Osteoblast (primary cell): ENCODE measurements around the gene PDE11A. TPM values are rescaled to one million over a fixed set of nuclear protein-coding genes. Genes with fewer than 3 reads are reported as not detected.

Experiments used
- DNase-seq: peaks from one replicate; pipeline ENCODE4 v3.0.0; 2011; ENCODE audit warnings: low spot score, mixed read lengths; ENCODE audit not compliant: insufficient read length; ENCODE audit errors: missing footprints
- H2AFZ ChIP-seq: 2 replicates; pipeline ENCODE4 v1.6.0; 2011; ENCODE audit warnings: mild to moderate bottlenecking, low read length
- H3K27ac ChIP-seq: 2 replicates; pipeline ENCODE4 v1.5.1; 2011; ENCODE audit warnings: mild to moderate bottlenecking, low read depth, low read length, moderate library complexity
- H3K27me3 ChIP-seq: 2 replicates; pipeline ENCODE4 v1.6.0; 2012; ENCODE audit warnings: mild to moderate bottlenecking, control low read depth, inconsistent platforms, low read length, moderate library complexity; ENCODE audit not compliant: insufficient read depth
- H3K36me3 ChIP-seq: 2 replicates; pipeline ENCODE4 v1.5.1; 2011; ENCODE audit warnings: mild to moderate bottlenecking, low read length, control low read depth, moderate library complexity; ENCODE audit not compliant: insufficient read depth
- H3K4me1 ChIP-seq: 2 replicates; pipeline ENCODE4 v1.5.1; 2011; ENCODE audit warnings: mild to moderate bottlenecking, low read length, control low read depth, moderate library complexity; ENCODE audit not compliant: insufficient read depth
- H3K4me2 ChIP-seq: 2 replicates; pipeline ENCODE4 v1.6.0; 2011; ENCODE audit warnings: mild to moderate bottlenecking, low read length; ENCODE audit not compliant: insufficient read depth
- H3K4me3 ChIP-seq: fragments of 200-600 bp; sonication (generic); 3 replicates; pipeline ENCODE4 v1.5.1; 2012; ENCODE audit warnings: mild to moderate bottlenecking, low read length, inconsistent platforms; ENCODE audit not compliant: insufficient read depth
- H3K79me2 ChIP-seq: 2 replicates; pipeline ENCODE4 v1.6.0; 2012; ENCODE audit warnings: mild to moderate bottlenecking, low read length, control low read depth, inconsistent platforms; ENCODE audit not compliant: insufficient read depth
- H3K9me3 ChIP-seq: 2 replicates; pipeline ENCODE4 v1.5.1; 2011; ENCODE audit warnings: low read depth, low read length, control low read depth
- H4K20me1 ChIP-seq: 2 replicates; pipeline ENCODE4 v1.6.0; 2012; ENCODE audit warnings: mild to moderate bottlenecking, low read length, control low read depth; ENCODE audit not compliant: insufficient read depth
- total RNA-seq: library from RNA; depleted of rRNA; stranded (reverse); fragments of >200 nt; gene quantifications from 2 replicates; pipeline ENCODE4 v1.2.3, GENCODE V29; 2012
- TF ChIP-seq, protein P1 (sequence below): IDR thresholded peaks from 2 replicates; pipeline ENCODE4 v1.5.1; 2011; ENCODE audit warnings: mild to moderate bottlenecking, low read depth, low read length, moderate library complexity; ENCODE audit errors: extremely low read depth

Gene PDE11A
- total RNA-seq, 1 donor = 0.36 TPM

DNA sequence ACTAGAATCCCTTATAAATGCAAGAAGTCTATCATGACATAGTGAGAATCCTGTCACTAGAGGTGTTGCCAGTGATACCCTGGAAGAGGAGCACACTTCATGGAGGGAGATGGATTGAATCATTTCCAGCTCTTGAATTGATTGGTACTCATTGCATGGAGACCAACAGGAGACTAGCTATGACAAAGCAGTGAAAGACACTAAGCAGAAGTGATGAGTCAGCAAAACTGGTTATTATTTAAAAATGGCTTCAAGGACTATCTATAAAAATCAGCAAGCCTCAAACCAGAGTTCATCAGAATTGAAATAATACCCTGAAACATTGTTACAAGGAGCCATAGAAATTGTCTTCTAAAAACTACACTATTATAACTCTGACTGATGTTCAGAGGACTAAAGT lies 200.3 kb downstream of the PDE11A start:
- no peaks in the 10 kb centered on the region for H3K4me1 ChIP-seq
- TF ChIP-seq, protein P1, sequence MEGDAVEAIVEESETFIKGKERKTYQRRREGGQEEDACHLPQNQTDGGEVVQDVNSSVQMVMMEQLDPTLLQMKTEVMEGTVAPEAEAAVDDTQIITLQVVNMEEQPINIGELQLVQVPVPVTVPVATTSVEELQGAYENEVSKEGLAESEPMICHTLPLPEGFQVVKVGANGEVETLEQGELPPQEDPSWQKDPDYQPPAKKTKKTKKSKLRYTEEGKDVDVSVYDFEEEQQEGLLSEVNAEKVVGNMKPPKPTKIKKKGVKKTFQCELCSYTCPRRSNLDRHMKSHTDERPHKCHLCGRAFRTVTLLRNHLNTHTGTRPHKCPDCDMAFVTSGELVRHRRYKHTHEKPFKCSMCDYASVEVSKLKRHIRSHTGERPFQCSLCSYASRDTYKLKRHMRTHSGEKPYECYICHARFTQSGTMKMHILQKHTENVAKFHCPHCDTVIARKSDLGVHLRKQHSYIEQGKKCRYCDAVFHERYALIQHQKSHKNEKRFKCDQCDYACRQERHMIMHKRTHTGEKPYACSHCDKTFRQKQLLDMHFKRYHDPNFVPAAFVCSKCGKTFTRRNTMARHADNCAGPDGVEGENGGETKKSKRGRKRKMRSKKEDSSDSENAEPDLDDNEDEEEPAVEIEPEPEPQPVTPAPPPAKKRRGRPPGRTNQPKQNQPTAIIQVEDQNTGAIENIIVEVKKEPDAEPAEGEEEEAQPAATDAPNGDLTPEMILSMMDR = no peak
- no peaks in the 10 kb centered on the region for H3K27me3 ChIP-seq
- no peak overlapping the region for H3K27ac ChIP-seq
- no peak overlapping the region for H3K4me2 ChIP-seq
- no peaks in the 10 kb centered on the region for H3K36me3 ChIP-seq
- H3K9me3 ChIP-seq = no peaks in the 10 kb centered on the region
- no peaks in the 10 kb centered on the region for H3K79me2 ChIP-seq
- no peaks in the 10 kb centered on the region for H4K20me1 ChIP-seq
- H2AFZ ChIP-seq = no peak overlapping the region
- no peak for DNase-seq
- no peak overlapping the region for H3K4me3 ChIP-seq

DNA sequence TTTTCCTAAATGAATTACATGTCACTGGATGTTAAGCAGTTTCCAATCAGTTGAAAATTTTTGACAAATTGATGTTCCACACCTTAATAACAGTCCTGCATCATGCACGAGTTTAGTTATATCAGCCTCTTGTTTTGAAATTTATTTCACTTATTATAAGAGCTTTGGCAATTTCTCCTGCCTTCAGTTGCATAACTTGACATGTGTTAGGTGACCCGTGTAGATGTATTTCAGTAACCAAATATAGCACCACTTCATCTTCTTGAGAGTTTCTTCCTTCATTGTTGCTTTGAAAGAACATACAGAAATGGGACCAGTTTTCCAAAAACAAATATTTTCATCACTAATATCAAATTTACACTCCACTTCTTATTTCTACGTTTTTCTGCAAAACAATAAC lies 202.7 kb downstream of the PDE11A start:
- no peak overlapping the region for H3K4me2 ChIP-seq
- H4K20me1 ChIP-seq = no peaks in the 10 kb centered on the region
- H3K27ac ChIP-seq = no peak overlapping the region
- no peaks in the 10 kb centered on the region for H3K27me3 ChIP-seq
- no peaks in the 10 kb centered on the region for H3K36me3 ChIP-seq
- DNase-seq = no peak
- H2AFZ ChIP-seq = no peak overlapping the region
- no peak overlapping the region for H3K4me3 ChIP-seq
- no peaks in the 10 kb centered on the region for H3K4me1 ChIP-seq
- no peaks in the 10 kb centered on the region for H3K79me2 ChIP-seq
- H3K9me3 ChIP-seq = no peaks in the 10 kb centered on the region
- TF ChIP-seq, protein P1 = no peak

DNA sequence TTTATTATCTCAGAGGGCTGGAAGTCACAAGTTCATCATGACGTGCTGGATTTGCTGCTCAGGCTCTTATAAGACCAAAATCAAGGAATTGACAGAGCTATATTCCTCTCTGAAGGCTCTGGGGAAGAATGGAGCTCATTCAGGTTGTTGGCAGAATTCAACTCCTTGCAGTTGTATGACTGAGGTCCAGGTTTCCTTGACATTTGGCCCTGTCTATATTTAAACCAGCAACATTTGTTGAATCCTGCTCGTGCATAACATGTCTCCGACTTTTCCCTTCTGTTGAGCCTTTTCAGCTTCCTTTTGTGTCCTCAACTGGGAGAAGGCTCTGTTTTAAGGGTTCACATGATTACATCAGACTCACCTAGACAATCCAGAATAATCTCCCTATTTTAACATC lies 203.4 kb downstream of the PDE11A start:
- DNase-seq = no peak
- no peak overlapping the region for H3K4me3 ChIP-seq
- H3K27ac ChIP-seq = no peak overlapping the region
- no peaks in the 10 kb centered on the region for H3K4me1 ChIP-seq
- TF ChIP-seq, protein P1 = no peak
- no peaks in the 10 kb centered on the region for H4K20me1 ChIP-seq
- H3K4me2 ChIP-seq = no peak overlapping the region
- H3K27me3 ChIP-seq = no peaks in the 10 kb centered on the region
- H3K36me3 ChIP-seq = no peaks in the 10 kb centered on the region
- no peaks in the 10 kb centered on the region for H3K79me2 ChIP-seq
- H2AFZ ChIP-seq = no peak overlapping the region
- no peaks in the 10 kb centered on the region for H3K9me3 ChIP-seq

DNA sequence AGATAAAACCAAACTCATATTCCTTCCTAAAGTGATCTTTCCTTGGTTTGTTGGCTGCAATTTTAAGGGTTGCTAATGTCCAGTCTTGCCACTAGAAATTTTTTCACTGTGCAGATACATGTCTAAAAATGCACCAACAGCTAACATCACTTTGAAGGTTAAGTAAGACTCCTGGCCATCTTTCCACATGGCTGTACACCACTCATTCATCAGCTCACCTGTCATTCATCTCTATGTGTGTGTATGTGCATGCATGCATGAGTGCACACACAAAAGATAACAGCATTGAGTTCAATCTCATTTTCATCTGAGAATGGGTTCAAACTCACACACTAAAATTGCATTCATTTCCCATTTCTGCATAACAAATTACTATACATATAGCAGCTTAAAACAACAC lies 203.8 kb downstream of the PDE11A start:
- Histone ChIP-seq H3K27ac (no peak overlapping the region), H3K79me2 (no peaks in the 10 kb centered on the region), H3K4me3 (no peak overlapping the region), H2AFZ (no peak overlapping the region), H3K4me1 (no peaks in the 10 kb centered on the region), H3K9me3 (no peaks in the 10 kb centered on the region), H3K36me3 (no peaks in the 10 kb centered on the region), H4K20me1 (no peaks in the 10 kb centered on the region), H3K4me2 (no peak overlapping the region), H3K27me3 (no peaks in the 10 kb centered on the region)
- TF ChIP-seq, protein P1 = no peak
- DNase-seq = no peak
